Stimulated activated CD4-positive, alpha-beta T cell treated with anti-CD3 and anti-CD28 coated beads, Interleukin-4, amount 100 ng/mL, for 4 hours (primary cell): ENCODE measurements around the gene CLDN16.

Experiments
- DNase-seq, 2 experiments: peaks; one replicate each; pipeline ENCODE4 v3.0.0-alpha.2; 2020

Gene CLDN16

DNA sequence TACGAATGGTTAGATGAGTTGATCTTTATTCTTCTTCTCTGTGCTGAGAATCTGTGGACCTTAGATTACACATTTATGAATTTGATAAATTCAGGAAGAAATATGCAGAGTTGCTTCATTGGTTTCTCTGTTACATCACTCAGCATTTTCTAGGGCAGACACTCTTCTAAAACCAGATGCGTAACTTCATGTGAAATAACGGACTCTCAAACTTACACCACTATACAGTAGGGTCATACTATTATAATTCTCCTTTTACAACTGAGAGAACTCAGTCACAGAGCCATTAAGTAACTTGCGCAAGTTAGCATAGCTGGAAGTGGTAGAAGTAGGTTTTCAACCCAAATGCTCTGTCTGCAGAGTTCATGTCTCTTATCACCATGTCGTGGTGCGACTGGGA is 56.0 kb downstream of the CLDN16 start:
- no peak for DNase-seq

DNA sequence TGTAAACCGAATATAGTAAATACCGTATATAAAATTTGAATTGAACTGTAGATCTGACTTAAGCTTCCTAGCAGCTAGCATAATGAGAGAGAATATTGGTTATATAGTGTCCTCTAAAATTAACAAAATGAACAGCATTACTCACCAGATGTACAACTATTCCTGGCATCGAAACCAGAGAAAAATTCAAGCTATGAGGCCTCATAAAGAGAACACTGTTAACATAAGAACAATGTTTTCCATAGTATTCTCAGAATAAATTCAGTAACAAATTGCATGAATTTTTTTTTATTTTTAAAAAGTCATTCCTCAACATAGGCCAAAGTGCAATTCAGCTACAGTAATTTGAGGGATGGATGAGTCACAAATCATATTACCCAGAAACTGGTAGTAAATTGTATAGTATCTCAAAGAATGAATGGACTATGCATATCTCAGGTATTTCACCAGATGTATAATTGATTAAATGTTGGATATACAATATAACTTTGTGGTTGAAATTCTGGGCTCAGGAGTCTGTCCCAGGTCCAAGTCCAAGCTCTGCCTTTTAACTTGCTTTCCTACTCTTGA is 56.7 kb downstream of the CLDN16 start:
- no peak for DNase-seq

DNA sequence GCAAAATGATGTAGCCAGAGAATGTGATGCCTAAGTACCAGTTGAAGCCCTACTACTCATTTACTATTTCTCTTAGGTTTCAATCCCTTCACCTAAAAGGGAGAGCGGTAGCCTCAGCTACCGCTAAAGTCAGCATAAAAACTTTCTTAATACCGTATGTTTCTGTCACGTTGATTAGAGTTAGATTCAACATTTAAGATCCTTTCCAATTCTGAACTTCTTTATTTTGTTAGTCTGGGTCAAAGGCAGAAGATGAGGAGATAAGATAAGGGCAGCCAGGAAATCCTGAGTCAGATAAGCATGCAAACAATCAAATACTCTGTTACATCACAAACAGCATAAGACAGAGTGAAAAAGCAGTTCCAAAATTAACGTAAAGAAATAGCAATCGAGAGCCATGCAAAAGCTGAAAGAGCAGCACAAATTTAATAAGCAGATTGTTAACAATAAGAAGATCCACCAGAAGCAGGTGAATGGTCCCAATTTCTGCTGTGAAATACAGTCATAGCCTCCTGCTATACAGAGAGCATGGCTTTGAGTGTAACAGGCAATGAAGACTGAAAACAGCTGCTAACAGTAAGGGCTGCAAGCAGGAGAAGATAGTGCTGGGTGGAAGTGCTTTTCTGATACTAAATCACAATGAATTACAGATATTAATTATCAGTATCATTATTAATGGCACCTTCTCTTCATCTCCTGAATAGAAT is 58.8 kb downstream of the CLDN16 start:
- no peak for DNase-seq

- no peak for DNase-seq
Measured at GRCh38 chr3:190448256-190448655, 60.3 kb downstream of the CLDN16 start.

DNA sequence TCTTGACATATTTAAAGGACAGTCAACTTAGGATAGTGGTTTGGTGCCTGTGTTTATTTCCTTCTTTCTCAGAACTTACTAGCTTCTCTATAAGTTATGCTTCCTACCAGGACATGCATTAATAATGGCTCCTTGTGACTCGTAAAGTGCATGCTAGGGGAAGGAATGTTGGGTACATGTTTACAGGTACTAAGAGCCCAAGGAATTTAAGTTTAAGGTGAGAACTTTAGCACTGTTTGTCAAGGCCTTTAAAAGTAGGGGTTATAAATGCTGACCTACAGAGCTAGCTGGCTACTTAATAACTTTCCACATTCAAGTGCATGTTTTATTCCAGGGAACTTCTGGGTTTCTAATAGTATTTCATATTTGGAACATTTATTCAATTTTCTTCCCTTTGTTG is 61.8 kb downstream of the CLDN16 start, which contains the start of gene TMEM207:
TSS of gene TMEM207 (minus strand) at position 101 of the 400 bp plus-strand sequence. CDS start at position 9, 92 bp downstream.
- no peak for DNase-seq

DNA sequence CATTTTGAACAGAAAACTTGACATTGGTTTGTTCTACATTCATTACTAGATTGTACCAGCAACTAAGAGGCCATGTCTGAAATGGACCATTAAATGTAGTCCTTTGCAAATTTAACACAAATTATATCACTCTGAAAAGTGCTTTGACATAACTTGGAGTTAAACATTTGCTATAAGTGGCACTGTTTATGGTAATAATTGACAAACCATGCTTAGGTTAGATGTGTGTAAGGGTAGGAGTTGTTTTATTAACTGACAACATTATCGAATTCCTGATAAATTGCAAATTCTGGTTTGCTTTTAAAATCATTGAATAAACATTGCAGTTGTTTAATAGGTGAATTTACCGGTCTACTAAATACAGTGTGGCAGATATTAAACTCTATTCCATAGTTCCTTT is 67.9 kb downstream of the CLDN16 start:
- no peak for DNase-seq

- DNase-seq: no peak
Measured at GRCh38 chr3:190456770-190457169, 68.8 kb downstream of the CLDN16 start.

GRCh38 chr3:190458040-190458439 is 70.1 kb downstream of the CLDN16 start:
- no peak for DNase-seq
